Hematopoietic multipotent progenitor cell treated with erythropoietin and hydrocortisone succinate and interleukin-3 and kit ligand, for 15 days (in vitro differentiated cells): ENCODE data around the gene PTPN7.
A peak's percentile ranks its signal among the peaks of the same experiment; 100 is the strongest.
"Not testable (repeated sequence)": the region's sequence is repeated elsewhere in the genome, so short reads cannot be mapped to it uniquely, and the experiment has no call there.

Experiments used
- DNase-seq: peaks from one replicate; pipeline ENCODE4 v3.0.0-alpha.2; 2015; ENCODE audit warnings: low spot score

Gene PTPN7

DNA sequence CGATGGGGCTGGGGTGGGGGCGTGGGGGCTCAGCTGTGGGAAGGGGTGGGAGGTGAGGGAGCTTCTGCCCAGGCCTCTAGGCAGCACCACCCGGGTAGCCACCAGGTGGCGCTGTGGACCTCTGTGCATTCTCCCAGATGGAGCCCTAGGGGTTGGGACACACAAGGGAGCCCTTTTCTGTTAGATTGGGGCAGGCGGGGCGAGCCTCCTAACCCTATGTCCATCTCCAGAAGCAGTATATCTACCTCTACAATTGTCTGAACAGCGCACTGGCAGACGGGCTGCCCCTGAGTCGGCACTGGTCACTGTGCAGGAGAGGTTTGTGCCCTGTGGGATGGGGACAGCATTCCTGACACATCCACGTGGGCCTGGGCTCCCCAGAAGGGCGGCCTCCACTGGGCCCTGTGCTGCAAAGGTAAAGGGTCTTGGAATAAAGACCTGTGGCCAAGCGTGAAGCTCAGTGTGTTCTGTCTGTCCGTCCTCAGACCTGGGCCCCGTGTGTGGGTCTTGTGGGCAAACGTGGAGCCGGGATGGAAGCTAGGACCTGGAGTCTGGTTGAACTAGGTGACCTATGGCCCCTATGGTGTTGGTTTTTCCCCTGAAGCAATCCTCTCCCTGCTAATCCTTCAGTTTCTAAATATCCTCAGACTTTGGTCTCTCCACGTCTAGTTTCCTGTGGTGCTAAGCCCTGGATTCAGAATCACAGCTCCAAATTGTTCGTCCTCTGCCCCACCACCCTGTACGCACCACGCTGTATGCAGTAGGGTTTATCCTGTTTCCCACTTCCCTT is 28.8 kb upstream of the PTPN7 start:
- peak; percentile 75 for DNase-seq

DNA sequence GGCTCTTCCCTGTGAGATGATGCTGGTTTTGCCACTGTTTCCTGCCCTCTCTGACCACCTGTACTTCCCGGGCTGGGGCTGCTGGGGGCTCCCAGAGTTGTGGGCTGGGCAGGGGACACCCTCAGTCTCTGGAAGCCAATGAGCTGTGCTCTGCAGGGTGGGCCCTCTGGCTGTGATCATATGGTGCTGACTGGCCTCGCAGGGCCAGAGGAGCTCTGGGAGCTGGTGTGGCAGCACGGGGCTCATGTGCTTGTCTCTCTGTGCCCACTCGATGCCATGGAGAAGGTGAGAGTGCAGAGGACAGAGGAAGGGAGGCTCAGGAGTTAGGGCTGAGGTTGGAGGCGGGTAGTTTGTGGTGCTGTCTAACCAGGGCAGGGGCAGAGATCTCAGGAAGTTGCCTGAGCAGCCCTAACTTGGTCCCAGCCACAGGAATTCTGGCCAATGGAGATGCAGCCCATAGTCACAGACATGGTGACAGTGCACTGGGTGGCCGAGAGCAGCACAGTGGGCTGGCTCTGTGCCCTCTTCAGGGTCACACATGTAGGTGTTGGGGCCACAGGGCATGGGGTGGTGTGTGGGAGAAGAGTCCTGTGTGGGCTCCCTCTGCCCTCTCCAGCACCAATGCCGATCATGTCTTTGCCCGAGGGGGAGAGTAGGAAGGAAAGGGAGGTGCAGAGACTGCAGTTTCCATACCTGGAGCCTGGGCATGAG is 27.4 kb upstream of the PTPN7 start:
- DNase-seq: no peak

DNA sequence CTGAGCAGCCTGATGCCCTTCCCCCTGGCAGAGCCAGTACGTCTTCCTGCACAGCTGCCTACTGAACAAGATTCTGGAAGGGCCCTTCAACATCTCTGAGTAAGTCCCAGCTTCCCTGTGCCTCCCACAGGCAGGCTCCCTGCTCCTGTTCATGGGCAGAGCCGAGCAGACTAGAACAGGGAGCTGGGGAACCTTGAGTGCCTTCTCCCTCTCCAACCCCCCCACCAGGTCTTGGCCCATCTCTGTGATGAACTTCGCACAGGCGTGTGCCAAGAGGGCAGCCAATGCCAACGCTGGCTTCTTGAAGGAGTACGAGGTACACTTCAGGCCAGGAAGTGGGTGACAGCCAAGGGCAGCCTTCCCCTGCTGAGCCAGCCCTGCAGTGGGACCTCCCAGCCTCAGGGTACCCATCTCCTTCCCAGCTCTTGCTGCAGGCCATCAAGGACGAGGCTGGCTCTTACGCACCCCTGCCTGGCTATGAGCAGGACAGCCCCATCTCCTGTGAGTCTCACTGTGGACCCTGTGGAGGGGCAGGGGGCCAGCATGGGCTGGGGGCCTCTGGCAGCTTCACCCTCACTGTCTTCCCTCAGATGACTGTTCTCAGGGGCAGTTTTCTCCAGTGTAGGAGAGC is 26.8 kb upstream of the PTPN7 start:
- no peak for DNase-seq

DNA sequence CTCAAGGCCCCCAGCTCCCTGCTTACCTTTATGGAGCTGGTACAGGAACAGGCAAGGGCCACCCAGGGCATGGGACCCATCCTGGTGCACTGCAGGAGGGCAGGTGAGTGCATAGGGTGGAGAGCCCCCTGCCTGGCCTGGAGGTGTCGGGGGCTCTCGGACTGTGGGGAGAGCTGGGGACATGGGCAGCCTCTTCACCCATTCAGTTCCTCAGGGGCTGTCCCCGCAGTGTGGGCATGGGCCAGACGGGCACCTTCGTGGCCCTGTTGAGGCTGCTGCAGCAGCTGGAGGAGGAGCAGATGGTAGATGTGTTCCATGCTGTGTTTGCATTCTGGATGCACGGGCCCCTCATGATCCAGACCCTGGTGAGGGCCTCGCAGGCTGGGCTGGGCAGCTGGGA is 25.9 kb upstream of the PTPN7 start:
- DNase-seq: no peak

DNA sequence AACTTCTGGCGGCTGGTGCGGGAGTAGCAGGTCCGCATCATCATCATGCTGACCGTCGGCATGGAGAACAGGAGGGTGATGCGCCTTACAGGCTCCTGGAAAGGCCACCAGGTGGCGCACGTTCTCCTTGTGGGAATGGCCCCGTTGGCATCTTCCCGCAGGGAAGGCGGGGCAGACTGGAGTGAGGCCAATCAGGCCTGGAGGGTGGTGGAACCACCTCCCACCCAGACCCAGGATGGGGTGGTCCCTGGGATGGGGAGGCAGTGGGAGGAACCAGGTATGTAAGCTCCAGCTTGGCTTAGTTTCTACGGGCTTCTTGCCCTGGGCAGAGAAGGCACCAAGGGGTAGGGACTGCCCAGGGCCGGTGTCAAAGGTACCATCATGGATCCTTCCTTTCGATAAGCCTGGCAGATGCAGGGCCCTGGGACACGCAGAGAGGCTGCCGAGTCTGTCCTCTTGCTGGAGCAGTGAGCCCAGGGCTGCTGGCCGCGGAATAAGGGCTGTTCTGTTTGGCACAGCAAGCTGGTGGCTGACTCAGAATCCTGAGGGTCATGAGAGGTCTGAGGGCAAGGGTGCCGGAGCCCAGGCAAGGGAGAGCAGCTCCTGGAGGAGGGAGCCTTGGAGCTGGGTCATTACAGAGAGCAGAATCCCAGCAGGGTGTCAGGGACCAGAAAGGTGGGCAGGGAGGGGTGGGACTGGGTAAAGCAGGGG is 24.5 kb upstream of the PTPN7 start:
- DNase-seq: peak; percentile 74

DNA sequence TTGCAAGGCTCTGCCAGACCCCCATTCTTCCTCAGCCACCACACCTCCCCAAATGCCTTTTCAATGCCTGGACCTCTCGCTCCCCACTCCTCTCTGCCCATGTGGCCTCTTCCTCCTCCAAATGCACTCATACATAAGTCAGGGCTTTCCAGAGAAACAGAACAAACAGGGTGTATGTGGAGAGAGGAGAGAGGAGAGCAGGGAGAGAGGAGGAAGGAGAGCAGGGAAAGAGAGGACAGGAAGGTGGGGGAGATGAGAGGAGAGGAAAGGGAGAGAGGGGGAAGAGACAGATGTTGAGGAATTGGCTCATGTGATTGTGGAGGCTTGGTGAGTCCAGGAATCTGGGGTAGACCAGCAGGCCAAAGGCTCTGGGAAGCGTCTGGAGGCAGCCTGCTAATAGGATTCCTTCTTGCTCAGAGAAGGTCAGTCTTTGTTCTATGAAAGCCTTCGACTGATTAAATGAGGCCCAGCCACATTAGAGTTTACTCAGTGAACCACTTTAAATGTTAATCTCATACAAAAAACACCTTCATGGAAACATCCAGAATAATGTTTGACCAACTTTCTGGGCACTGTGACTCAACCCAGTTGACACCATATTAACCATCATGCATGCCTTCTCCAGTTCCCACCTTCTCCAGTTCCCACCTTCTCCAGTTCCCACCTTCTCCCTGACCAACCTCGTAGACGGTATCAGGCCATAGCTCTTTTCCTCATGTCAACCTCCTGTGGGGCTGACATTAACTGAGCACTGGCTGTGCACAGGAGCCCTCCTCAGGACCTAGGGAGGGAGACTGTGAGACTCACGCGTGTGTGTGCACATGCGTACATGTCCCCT is 21.9 kb upstream of the PTPN7 start:
- DNase-seq: no peak

DNA sequence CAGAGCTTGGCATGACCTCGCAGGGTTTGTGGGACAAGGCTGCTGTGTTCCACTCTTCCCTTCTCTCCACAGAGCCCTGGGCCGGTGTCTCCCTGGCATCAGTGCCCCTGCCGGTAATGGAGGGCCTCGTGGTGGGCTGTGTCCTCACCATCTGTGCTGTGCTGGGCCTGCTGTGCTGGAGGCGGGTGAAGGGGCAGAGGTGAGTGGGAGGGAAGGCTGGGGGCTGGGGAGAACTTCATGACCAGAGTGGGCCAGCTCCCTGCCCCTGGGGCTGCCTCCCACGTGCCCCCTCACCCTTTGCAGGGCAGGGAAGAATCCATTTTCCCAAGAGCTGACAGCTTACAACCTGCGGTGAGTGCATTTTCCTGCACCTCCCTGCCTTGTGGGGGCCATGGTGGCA is 21.2 kb upstream of the PTPN7 start:
- DNase-seq: no peak

DNA sequence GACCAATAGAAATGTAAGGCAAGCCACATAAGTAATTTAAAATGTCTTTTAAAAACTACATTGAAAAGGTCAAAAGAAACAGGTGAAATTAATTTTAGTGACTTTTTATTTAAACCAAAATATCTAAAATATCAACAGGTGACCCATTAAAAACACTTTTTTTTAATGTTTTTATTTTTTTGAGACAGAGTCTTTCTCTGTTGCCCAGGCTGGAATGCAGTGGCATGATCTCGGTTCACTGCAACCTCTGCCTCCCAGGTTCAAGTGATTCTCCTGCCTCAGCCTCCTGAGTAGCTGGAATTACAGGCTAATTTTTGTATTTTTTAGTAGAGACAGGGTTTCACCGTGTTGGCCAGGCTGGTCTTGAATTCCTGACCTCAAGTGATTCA is 20.3 kb upstream of the PTPN7 start:
- not testable (repeated sequence) for DNase-seq

DNA sequence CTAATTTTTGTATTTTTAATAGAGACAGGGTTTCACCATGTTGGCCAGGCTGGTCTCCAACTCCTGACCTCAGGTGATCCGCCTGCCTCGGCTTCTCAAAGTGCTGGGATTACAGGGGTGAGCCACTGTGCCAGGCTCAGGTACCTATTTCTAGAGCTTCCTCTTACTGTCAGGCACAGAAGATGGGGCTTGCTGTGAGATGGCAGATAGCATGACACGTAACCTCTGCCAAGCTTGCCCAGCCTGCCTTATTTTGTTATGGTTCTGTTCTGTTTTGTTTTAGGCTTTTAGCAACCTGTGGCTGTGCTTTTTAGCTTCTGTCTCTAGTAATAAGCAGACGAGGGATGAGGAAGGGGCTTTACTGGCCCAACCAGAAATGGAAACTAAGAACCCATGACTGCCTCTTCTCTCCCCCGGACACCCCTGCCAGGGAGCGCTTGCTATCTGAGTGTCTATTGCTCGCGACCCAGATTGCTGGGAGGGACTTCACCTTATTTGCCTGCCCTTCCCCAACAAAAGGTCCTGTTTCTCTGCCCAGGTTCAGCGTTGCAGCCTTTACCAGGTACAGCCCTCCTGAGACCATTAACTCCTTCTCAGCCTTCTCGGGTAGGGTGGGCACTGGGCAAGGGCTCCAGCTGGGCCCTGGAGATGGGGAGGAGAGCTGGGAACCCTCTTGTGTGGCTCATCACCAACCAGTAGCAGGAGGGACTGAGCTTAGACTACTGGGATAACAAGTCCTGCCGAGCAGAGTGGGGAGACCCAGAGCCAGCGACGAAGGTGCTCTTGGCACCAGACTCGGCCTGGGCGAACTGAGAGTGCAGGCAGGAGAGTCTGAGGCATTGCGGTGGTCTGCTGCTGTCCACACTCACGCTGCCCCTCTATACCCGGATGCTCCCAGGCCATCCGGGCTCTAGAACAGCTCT is 19.7 kb upstream of the PTPN7 start:
- DNase-seq: no peak

DNA sequence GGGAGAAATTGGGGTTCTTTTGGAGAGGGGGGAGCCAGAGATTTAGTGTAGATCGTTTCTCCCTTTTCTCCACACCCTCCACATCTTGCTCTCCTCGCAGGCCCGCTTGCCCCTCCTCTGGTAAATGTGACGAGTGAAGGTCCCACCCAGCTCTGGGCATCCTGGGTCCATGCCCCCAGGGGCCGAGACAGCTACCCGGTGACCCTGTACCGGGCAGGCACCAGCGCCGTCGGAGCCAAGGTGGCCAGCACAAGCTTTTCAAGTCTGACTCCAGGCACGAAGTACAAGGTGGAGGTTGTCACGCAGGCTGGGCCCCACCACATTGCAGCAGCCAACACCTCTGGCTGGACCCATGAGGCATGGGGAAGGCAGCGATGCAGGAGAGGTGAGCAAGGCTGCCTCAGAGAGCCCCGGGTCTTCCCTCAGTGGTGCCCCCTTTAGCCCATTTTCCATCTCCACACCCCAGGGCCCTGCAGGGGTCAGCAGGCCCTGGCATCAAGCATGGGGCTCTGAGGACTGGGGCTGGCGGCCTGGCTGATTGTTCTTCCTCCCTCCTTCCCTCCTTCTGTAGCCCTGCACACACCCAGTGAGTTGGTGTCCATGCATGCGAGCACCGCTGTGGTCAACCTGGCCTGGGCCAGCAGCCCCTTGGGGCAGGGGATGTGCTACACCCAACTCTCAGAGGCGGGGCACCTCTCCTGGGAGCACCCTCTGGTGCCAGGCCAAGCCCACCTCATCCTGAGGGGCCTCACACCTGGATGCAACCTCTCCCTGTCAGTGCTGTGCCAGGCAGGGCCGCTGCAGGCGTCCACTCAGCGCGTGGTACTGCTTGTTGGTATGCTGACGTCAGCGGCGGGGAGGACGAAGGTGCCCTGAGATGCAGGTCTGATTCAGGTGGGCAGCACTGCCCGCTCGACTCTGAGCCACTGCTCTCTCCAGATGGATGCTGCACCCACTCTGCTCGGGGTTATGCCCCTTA is 16.8 kb upstream of the PTPN7 start:
- no peak for DNase-seq

DNA sequence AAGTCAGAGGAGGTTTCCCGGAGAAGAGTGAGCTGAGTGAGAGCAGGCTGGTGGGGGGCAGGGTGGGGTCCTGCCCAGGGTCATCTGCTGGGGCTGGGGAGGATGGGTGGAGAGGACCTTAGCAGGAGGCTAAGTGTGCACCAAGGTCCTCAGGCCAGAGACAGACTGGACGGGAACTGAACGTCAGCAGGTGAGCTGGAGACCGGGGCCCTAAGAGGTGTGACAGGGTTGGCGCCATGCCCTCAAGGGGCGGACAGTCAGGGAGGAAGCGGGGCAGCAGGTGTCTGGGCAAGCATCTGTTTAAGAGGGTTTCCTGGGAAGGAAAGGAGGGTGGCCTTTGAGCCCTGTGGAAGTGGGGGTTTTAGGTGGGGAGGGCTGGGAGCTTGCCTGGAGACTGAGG is 13.6 kb upstream of the PTPN7 start:
- DNase-seq: no peak

DNA sequence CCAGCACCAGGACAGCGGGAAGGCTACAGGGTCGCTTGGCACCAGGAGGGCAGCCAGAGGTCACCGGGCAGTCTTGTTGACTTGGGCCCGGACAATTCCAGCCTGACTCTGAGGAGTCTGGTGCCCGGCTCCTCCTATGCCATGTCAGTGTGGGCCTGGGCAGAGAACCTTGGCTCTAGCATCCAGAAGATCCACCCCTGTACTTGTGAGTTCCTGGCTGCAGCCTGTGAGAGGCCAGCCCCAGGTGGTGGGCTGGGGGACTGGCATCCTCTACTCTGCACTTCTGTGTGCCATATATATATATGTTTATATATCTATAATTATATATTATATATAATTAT is 11.6 kb upstream of the PTPN7 start:
- no peak for DNase-seq

DNA sequence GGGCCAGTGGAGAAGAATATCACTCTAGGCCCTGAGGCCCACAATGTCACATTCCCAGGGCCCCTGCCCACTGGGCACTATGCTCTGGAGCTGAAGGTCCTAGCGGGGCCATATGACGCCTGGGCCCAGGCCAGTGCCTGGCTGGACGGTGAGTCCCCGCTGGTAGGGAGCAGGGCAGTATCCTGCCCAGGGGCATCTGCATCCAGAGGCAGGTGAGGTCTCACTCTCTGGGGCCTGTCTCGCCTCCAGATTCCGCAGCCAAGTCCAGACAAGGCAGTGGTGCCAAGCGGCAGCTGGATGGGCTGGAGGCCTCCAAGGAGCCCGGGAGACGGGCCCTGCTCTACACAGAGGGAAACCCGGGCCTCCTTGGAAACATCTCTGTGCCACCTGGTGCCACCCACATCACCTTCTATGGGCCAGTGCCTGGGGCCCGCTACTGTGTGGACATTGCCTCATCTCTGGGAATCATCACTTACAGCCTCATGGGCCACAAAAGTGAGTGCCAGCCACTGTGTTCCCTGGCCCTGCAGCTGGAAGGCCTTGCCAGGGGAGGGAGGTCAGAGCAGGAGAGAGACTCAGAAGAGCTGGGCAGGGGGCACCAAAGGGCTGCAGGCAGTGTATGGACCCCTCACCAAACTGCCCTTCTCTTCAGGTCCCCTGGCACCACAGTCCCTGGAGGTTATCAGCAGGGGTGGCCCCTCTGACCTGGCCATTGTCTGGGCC is 11.1 kb upstream of the PTPN7 start:
- no peak for DNase-seq

DNA sequence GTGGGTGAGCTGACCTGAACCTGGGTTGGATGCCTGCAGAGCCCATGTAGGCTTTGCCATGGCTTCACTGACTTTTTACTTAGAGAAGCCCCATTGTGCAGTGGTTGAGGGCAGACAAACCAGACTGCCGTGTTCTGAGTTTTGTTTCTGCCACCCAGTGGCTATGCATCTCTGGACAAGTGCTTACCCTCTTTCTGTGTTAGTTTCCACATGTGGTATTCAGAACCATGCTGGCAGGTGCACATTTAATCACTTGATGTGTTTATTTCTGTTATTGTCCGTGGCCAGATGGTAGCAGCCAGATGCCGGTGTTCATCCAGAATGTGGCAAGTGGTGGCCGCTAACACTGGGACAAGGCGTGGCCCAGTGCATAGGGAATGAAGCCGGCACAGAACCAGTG is 10.3 kb upstream of the PTPN7 start:
- no peak for DNase-seq

DNA sequence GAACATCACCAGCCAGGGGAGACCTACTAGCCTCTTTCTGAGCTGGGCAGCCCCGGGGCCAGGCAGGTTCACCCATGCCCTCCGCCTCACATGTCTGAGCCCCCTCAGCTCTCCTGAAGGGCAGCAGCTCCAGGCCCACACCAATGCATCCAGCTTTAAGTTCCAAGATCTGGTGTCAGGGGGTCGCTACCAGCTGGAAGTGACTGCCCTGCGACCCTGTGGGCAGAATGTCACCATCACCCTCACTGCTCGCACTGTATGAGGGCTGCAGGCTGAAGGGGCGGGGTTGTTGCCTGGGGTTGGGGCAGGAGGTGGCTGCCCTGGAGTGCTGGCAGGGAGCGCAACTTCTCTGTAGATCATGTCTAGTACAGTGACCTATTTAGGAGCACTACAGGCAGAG is 8.5 kb upstream of the PTPN7 start:
- no peak for DNase-seq

DNA sequence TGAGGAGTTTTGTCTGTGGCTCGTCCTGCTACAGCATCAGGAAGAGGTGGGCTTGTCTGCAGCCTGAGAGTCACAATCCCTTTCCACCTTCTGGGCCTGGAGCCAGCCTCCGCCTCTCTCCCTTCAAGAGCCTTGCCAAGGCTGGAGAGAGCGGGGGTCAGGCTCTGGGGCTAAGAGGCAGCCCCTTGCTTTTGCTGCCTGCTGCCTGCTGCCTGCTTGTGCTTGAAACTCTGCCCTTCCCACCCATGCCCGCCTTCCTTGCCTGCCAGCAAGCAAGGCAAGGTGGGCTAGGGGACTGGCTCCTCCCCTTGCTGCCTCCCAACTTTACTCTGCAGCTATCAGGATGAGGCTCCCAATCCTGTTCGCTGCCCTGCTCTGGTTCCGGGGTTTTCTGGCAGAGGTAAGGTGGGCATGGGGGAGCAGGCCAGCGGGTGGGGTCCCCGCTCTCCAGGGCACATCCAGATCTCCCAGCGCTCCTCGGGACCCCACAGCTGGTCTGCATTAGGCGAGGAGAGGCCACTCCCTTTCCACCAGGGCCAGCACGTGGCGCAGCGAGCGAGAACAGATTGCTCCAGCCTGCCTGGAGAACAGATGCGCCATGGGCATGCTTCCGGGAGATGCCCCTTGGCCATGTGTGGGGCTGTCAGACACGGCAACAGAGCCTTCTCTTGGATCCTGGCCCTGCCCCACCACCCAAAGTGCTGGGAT is 7.5 kb upstream of the PTPN7 start:
- no peak for DNase-seq

DNA sequence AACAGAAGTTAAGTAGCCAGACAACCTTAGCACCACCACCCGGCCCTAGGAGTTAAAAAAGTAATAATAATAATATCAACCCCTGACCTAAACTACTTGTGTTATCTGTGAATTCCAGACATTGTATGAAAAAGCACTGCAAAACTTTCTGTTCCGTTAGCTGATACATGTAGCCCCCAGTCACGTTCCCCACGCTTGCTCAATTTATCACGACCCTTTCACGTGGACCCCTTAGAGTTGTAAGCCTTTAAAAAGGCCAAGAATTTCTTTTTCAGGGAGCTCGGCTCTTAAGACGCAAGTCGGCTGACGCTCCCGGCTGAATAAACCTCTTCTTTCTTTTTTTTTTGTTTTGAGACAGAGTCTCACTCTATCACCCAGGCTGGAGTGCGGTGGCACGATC is 6.7 kb upstream of the PTPN7 start:
- not testable (repeated sequence) for DNase-seq
